Stimulated activated CD4-positive, alpha-beta T cell treated with anti-CD3 and anti-CD28 coated beads, TNF-alpha, amount 100 ng/mL, for 24 hours (primary cell): ENCODE measurements around the gene TNFRSF13B.
"Not testable (repeated sequence)": the region's sequence is repeated elsewhere in the genome, so short reads cannot be mapped to it uniquely, and the experiment has no call there.

Experiments used
- DNase-seq, 3 experiments: peaks; one replicate each; pipeline ENCODE4 v3.0.0-alpha.2; 2020; ENCODE audit warnings: low read depth in 3 of 3

Gene TNFRSF13B

DNA sequence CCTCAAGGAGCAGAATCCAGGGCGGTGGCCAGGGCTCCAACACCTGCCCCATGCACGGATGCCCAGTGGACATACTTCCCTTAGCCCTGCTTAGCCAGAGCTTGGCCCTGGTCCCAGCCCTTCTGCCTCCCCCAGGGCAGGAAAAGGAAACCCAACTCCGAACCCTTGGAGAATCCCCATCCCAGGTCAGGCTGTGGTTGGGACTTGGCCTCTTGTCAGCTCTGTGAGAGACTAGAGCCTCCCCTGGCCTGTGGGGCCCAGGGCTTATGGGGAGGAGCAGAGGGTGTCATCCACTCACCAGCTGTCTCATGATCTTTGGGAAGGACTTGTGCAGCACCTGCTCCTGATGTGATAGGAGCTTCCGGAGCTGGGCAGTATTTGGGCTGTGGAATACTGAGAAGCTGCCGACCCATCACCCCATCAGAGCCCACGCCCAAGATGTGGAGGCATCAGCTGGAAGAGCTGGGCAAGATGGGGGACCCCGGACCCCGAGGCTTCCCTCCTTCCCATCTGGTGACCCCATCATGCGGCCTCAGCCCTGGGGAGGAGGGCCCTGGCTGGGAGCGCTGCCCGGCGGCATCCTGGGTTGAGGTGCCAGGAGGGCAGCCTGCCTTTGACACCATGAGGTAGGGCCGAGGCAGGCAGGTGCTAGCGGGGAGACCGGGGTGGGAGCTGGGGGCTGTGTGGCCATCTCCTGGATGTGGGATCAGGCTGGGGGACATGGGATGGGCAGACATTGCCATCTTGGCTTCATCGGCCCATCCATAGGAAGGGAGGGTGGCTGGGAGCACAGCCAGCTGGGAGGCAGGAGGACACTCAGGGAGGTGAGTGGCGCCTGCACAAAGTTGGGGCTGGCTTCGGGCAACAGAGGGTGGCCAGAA lies 45.1 kb downstream of the TNFRSF13B start:
- no peak for DNase-seq

DNA sequence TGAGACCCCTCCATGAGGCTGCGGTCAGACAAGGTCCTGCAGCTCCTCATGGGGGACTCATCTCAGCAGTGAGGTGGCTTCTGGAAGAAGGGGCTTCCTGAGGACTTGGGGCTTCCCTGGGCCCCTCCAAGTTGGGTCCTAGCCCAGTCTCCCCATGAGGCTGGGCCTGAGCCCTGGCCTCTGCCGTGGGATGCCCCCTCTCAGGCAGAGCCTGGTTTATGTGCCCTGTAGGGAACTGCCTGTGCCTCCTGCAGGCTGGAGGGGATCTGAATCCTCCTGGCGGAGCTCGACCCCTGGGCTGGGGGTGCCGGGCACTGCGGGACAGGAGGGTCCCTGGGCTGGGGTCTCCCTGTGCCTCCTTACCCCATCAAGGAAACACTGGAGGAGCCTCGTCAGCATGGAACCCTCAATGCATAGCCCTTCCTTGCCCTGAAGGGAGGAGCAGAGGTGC lies 45.8 kb downstream of the TNFRSF13B start:
- no peak for DNase-seq

DNA sequence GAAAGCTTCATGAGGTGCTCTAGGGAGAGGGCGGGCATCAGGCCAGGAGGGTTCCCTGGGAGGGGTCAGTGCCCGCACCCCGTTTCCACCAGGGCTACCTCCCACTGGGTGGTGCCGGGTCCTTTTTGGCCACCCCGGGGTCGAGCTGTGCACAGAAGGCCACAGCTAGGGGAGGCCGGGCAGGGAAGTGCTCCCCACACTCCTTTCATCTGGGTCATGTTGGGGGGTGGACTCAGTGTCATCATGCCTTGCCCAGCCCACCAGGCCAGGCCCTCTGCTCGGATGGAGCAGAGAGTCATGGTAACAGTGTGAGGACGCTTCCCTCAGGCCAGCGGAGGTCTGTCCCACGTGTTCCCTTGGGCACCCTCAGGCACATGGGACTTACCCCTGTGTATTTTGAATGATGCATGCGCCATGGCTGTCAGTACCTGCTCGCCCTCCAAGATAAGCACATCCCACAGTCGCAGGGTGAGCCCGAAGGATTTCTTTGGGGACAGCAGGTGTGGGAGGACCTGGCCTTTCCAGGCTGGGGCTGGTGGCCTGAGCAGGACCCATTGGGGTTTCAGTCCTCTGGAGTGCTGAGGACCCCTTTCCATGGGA lies 46.4 kb downstream of the TNFRSF13B start:
- DNase-seq, result no peak

DNA sequence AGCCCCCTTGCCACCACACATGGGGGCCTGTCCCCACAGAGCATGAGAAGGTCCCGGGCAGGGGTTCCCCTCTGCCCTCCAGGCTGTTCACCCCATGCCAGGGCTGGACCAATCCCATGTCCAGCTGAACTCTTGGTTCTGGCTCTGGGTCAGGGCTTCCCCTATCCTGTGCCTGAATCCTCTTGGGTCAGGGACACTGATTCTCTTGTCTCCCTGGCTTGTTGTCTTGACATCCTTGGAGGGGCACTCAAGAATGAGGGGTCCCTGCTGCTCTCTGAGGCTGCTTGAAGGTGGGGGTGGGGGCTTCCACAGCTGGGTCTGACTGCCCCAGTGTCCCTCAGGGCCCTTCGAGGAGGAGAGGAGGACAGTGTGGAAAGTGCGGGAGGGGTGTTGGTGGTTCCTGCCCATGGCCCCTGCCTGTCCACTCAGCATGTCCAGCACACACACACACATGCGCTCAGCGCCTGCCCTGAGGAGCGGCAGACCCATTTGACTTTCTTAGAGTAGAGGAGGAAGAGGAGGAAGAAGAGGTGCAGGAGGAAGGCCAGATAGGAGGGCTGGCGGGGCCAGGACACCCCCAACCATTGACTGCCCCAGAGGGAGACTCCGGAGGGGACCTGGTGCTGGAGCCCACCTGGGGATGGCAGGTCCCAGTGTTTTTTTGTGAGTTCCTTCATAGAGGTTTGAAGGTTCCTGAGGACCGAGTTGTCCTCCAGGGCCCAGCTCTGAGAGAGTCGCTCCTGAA lies 47.0 kb downstream of the TNFRSF13B start:
- DNase-seq, result no peak

DNA sequence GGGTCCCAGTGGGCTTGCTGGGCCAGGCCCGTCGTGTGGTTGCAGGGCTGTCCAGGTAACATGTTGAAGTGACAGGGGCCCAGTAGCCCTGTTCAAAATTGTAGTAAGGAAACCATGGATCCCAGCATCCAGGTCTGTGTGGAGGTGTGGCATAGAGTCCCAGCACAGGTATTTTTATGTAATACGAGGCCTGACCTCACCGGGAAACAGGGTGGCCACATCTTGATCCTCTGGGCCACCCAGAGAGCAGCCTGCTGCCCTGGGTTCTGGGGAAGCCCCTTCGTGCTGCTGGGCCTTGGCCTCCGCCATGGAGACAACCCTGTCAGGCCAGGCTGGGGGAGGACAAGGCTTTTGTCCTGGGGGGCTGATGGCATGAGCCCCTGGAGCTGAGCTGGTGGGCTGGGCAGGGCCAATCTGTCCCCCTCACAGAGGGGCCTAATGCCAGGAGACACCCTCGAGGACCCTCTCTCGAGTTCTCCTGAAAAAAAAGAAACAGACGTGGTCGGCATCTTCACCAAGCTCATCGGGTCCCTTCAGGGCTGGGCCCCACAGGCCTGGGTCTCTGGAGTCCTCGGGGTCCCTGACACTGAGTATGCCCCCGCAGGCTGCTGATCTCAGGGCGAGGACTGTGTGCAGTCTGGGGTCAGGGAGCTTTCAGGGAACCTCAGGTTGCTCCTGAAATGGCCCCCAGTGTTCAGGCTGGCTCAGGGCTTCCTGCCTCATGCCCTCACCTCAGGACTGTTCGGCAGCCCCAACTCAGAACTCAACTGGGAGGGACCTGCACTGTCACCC lies 47.8 kb downstream of the TNFRSF13B start:
- no peak for DNase-seq

DNA sequence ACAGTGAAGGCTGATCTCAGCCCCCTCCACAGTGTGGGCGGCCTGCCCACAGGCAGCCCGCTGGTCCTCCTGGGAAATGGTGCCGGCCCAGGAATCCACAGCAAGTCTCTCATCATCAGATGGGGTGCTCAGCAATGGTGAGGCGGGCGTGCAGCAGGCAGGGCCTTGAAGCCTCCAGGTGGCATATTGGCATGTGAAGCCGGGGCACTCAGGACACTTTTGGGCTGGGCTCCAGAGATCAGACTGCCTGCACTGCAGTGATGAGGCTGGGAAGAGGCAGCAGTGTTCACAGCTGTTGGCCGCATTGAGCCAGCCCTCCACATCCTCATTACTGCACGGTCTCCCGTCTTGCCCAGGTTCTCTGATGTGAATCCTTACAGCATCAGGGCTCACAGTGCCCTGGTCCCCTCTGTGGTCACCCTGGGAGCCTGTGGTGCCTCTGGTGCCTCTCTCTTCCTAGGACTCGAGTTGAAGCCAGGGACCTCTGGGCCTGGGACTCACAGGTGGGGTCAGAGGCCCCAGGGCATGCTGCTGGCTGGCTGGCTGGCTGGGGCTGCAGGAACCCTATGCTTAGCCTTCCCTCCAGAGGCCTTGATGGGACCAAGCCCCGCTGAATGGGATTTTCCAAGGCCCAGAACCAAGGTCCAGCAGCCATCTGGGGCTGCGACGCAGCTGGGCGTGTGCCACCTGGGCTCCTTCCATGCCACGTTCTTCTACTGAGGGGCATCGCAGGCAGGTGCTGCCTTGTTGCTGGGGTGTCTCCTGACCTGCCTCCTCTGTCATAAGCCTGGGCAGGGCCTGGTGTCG lies 48.6 kb downstream of the TNFRSF13B start:
- no peak for DNase-seq

DNA sequence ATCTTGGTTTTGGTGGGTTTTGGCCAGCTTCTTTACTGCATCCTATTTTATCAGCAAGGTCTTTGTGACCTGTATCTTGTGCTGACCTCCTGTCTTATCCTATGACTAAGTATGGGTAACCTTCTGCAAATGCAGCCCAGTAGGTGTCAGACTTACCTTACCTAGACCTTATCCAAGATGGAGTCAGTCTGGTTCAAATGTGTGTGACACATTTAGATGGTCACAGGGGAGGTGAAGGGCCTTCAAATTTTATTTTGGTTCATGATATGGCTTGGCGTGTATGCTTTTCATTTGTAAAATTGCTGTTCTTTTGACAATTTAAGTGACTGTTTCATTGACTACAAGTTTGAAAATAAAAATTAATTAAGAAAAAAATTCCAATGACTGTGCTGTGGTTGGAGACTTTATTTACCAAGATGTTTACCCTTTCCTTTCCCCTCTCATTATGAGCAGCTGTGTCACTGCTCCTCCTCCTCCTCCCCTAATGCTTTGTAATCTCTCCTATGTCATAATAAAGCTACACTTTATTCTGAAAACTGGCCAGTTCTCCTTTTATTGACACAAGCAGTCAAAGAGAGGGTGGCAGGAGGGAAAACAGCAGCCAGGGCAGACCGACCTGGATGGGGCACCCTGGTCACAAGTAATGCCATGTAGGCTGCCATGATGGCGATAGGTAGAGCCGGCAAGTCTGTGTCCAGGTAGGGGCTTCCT lies 49.4 kb downstream of the TNFRSF13B start:
- no peak for DNase-seq

DNA sequence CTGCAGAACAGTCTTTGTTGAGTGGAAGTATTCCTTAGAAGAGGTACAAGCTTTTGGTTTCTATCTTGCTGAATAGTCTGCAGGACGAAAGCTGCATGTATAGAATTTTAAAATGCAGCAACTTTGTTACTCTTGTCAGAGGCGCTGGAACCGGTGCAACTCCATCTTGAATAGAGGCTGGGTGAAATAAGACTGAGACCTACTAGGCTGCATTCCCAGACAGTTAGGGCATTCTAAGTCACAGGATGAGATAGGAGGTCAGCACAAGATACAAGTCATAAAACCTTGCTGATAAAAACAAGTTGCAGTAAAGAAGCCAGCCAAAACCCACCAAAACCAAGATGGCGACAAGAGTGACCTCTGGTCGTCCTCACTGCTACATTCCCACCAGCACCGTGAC lies 50.5 kb downstream of the TNFRSF13B start:
- DNase-seq, result not testable (repeated sequence)

DNA sequence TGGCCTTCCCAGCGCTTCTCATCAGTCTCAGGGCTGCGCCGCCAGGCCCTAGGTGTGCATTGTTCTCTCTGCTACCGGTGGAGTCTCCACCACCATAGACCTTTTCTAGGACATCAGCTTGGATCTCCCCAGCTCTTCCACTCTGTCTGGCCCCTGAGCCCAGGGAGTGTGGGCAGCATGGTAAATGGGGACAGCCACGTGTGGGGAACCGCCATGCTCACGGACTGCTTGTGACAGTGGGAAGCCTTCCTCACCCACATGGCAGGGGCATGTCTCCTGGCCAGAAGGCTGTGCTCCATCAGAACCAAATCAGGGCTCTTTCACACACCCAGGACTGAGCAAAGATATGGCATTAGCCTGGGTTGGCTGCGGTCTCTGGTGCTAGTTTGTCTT lies 51.3 kb downstream of the TNFRSF13B start:
- no peak for DNase-seq

DNA sequence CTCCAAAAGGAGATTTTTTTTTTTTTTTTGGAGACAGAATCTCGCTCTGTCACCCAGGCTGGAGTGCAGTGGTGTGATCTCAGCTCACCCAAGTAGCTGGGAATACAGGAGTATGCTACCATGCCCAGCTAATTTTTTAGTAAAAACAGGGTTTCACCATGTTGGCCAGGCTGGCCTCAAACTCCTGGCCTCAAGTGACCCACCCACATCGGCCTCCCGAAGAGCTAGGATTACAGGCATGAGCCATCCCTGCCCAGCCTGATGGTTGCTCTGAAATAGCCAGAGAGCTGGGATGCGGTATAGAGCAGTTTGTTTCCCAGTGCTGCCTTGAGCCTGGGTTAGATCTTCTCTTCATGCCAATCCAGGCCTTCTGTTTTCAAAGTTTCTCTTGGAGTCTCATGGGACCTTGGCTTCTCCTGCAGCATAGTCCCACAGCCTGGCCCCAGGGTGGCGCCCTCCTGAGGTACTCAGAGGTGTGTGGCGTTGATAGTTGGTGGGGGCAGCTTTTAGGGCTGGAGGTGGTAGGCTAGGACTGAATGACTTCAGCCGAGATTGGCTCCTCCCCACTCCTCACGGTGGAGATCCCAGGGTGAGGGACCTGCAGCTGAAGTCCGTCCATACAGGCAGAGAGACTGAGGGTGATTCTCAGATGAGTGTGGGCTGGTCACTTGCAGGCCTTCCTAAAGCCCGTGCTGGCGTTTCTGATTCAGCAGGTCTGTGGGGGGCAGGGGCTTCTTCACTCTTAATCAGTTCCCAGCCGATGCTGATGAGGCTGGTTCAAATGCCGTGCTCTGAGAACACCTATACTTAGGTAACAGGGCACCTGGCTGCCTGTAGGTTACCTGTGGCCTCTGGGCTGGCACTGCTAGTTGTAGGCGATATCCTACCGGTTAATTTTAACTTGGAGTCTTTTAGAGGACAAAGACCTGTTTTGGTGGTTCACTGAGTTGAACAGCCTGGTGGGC lies 52.0 kb downstream of the TNFRSF13B start:
- DNase-seq, result no peak

DNA sequence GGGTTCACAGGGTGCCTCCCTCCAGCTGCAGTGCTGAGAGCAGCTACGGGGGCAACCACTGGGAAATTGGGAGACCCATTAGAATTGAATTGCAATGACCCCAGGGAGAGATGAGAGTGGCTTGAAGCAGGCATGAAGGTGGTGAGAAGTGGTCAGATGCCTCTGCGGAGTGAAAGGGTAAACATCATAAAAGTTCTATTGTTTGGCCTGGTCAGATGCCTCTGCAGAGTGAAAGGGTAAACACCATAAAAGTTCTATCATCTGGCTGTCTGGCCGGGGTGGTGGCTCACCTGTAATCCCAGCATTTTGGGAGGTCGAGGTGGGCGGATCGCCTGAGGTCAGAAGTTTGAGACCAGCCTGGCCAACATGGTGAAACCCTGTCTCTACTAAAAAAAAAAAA lies 53.5 kb downstream of the TNFRSF13B start:
- no peak for DNase-seq

DNA sequence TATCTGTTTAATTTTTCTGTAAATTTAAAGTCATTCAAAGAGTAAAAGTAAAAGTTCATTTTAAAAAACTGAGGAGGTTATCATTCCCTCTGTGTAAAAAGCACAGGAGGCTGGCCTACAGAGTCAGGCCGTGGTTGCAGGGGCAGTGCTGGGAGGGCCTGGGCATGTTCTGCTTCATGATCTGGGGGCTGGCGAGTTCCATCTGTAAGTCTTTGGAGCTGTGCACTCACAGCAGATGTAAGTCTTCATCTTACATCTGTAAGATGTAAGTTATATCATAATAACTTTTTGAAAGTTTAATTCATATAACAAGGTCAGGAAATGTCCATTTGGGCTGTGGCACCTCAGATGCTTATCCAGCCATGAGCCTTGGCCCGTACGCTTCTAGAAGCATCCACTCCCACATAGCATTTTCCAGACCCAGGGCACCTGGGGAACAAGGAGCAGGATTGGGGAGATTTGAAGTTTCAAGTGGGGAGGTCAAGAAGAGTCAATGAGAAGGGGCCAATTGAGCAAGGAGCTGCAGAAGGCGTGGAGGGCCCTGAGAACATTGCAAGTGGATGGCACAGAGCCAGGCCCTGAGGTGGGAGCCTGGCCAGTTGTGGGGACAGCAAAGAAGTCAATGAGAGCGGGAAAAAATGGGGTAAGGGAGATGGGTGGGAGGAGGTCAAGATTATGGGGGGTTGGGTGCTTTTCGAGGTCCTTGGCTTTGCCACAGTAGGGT lies 54.1 kb downstream of the TNFRSF13B start:
- DNase-seq, result no peak

DNA sequence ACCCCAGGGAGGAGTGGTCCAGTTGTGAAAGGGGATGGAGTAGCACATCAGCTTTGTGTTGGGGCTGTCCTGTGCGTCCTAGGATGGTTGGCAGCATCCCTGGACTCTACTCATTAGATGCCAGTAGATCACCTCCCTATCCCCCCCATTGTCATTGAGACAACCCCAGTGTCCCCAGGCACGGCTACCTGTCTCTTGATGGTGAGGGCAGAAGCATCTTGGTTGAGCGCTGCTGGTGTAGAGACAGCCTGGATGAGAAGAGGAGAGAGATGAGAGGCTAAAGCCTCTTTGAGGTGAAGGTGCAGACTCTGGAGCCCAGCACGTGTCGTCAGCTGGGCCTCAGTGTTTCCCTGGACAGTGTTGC lies 55.4 kb downstream of the TNFRSF13B start:
- DNase-seq, result no peak

DNA sequence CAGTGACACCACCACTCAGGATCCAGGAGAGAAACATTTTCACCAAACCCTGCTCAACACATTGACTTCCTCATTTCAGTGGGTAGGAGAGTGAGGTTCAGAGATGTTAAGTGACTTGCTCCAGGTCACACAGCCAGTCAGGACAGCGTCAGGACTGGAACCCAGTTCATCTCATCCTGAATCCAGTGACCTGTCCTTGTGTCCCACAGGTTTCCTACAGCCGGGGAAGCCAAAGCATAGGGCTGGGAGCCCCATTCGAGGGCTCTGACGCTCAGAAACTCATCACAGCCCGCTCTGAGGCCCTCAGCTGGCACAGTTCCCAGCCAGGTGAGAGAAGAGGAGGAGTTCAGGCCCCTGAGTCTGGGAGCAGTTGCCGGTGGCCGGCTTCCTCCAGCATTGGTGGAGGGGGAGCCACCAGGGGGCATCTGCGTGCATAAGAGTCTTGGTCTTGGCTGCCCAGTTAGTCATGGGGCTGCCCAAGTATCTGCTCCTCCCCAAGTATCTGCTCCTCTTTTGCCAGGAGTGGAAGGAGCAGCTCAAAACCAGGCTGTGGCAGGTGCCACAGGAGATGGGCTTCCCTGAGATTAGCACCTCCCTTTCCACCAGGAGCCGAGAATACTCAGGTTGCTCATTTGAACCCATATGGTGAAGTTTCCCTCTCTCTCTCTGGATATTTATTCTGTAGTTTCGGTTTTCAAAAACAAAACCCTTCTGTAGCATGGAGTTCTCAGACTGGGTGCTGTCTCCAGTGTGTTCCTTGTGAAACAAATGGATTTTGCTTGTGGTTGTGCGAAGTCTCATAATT lies 56.0 kb downstream of the TNFRSF13B start:
- peak in 1 of 3 experiments; percentile 31 for DNase-seq

DNA sequence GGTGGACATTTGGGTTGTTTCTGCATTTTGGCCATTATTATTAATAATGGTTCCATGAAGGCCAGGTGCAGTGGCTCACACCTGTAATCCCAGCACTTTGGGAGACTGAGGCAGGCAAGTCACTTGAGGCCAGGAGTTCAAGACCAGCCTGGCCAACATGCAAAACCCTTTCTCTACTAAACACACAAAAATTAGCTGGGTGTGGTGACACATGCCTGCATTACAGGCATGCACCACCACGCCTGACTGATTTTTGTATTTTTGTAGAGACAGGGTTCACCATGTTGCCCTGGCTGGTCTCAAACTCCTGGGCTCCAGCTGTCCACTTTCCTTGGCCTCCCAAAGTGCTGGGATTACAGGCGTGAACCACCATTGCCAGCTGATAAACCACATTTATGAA lies 58.5 kb downstream of the TNFRSF13B start:
- no peak for DNase-seq

DNA sequence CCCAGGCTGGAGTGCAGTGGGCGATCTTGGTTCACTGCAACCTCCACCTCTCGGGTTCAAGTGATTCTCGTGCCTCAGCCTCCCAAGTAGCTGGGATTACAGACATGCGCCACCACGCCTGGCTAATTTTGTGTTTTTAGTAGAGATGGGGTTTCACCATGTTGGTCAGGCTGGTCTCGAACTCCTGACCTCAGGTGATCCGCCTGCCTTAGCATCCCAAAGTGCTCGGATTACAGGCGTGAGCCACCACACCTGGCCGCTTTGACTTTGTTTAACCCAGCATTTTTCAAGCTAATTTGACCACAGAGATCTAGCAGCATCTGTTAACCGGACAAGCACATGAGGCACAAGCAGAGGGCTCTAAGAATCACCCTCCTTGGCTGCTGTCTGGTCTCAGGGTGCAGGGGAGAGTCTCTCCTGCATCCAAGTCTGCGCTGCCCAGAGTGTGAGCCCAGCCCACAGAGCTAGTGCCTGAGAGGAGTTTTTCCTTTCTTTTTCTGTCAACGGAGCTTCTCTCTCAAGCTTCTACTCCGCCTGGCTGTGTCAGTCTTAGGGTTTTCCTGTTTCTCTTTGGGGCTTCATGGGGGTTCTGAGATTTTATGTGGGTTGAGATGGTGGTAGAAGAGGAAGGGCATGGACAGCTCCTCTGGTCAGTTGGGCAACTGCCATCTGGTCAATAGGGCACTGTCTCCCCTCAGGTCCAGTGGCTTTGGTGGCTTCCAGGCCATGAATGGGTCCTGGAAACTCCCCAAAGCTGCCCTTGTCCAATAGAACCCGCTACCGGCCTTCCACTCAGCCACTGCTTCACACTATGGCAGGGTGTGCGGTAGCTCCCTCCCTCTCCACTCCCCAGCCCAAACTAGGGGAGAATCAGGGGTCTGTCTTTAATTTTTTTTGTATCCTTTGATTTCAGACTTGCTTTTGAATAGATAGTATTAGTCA lies 59.6 kb downstream of the TNFRSF13B start:
- DNase-seq, result no peak
